ENCODE measurements around the gene PYGB.

The PYGB gene

GRCh38 chr20:25219365-25219764, 28.5 kb upstream of the PYGB start:
- no peak for DNase-seq (ENCODE audit: low read depth)
- TF ChIP-seq, protein P1, sequence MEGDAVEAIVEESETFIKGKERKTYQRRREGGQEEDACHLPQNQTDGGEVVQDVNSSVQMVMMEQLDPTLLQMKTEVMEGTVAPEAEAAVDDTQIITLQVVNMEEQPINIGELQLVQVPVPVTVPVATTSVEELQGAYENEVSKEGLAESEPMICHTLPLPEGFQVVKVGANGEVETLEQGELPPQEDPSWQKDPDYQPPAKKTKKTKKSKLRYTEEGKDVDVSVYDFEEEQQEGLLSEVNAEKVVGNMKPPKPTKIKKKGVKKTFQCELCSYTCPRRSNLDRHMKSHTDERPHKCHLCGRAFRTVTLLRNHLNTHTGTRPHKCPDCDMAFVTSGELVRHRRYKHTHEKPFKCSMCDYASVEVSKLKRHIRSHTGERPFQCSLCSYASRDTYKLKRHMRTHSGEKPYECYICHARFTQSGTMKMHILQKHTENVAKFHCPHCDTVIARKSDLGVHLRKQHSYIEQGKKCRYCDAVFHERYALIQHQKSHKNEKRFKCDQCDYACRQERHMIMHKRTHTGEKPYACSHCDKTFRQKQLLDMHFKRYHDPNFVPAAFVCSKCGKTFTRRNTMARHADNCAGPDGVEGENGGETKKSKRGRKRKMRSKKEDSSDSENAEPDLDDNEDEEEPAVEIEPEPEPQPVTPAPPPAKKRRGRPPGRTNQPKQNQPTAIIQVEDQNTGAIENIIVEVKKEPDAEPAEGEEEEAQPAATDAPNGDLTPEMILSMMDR (IDR thresholded peaks at IDR 0.05; ENCODE audit: low read depth, low read length, missing control alignments), result no peak
- in situ Hi-C loops (cut with HindIII; ENCODE audit: low sequenced_read_pairs), result no loop called here
- no peak overlapping the region for H3K4me3 ChIP-seq (ENCODE audit: low read depth, low read length)

- no peak overlapping the region for H3K4me3 ChIP-seq (ENCODE audit: low read depth, low read length)
- no peak for DNase-seq (ENCODE audit: low read depth)
- TF ChIP-seq, protein P1 (IDR thresholded peaks at IDR 0.05; ENCODE audit: low read depth, low read length, missing control alignments), result peak; percentile 30
- in situ Hi-C loops (cut with HindIII; ENCODE audit: low sequenced_read_pairs), result no loop called here
These were observed 27.7 kb upstream of the PYGB start for GRCh38 chr20:25220021-25220730.

GRCh38 chr20:25220810-25221591, 26.9 kb upstream of the PYGB start:
- no peak overlapping the region for H3K4me3 ChIP-seq (ENCODE audit: low read depth, low read length)
- DNase-seq (ENCODE audit: low read depth), result no peak
- TF ChIP-seq, protein P1 (IDR thresholded peaks at IDR 0.05; ENCODE audit: low read depth, low read length, missing control alignments), result no peak
- in situ Hi-C loops (cut with HindIII; ENCODE audit: low sequenced_read_pairs), result no loop called here

- TF ChIP-seq, protein P1 (IDR thresholded peaks at IDR 0.05; ENCODE audit: low read depth, low read length, missing control alignments), result no peak
- no peak for DNase-seq (ENCODE audit: low read depth)
- no peak overlapping the region for H3K4me3 ChIP-seq (ENCODE audit: low read depth, low read length)
- in situ Hi-C loops (cut with HindIII; ENCODE audit: low sequenced_read_pairs), result no loop called here
These were observed 26.1 kb upstream of the PYGB start for GRCh38 chr20:25221592-25222460.

GRCh38 chr20:25222461-25223178, 25.3 kb upstream of the PYGB start:
- TF ChIP-seq, protein P1 (IDR thresholded peaks at IDR 0.05; ENCODE audit: low read depth, low read length, missing control alignments), result no peak
- in situ Hi-C loops (cut with HindIII; ENCODE audit: low sequenced_read_pairs), result no loop called here
- no peak for DNase-seq (ENCODE audit: low read depth)

More at GRCh38 chr20:25222461-25223178, 25.3 kb upstream of the PYGB start:
- H3K4me3 ChIP-seq (ENCODE audit: low read depth, low read length), result no peak overlapping the region
